ENCODE measurements around the gene SYT17.

- TF ChIP-seq, protein P1, sequence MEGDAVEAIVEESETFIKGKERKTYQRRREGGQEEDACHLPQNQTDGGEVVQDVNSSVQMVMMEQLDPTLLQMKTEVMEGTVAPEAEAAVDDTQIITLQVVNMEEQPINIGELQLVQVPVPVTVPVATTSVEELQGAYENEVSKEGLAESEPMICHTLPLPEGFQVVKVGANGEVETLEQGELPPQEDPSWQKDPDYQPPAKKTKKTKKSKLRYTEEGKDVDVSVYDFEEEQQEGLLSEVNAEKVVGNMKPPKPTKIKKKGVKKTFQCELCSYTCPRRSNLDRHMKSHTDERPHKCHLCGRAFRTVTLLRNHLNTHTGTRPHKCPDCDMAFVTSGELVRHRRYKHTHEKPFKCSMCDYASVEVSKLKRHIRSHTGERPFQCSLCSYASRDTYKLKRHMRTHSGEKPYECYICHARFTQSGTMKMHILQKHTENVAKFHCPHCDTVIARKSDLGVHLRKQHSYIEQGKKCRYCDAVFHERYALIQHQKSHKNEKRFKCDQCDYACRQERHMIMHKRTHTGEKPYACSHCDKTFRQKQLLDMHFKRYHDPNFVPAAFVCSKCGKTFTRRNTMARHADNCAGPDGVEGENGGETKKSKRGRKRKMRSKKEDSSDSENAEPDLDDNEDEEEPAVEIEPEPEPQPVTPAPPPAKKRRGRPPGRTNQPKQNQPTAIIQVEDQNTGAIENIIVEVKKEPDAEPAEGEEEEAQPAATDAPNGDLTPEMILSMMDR (IDR thresholded peaks at IDR 0.05) = no peak
- no peak for TF ChIP-seq POLR2A (IDR thresholded peaks at IDR 0.05)
These were observed 40.8 kb upstream of the SYT17 start for GRCh38 chr16:19127205-19127604.

Data from testis (tissue), 2 donors.